H1 (cell line): ENCODE data around the gene ABCC6.

ENCODE experiments used
- EZH2 ChIP-seq: fragments of 200-600 bp; sonication (generic); IDR thresholded peaks from 2 replicates; pipeline ENCODE4 v1.7.1; 2012; ENCODE audit warnings: low read depth, mild to moderate bottlenecking, moderate library complexity, low read length, inconsistent platforms; ENCODE audit not compliant: severe bottlenecking
- JUND ChIP-seq: IDR thresholded peaks from 2 replicates; pipeline ENCODE4 v1.6.1; 2011; ENCODE audit warnings: mild to moderate bottlenecking, improper control_type of control experiment, low read length
- KDM1A ChIP-seq: fragments of 200-600, 300-600 bp; sonication (generic); IDR thresholded peaks from 2 replicates; pipeline ENCODE4 v1.7.1; 2016; ENCODE audit warnings: mild to moderate bottlenecking, low read length, borderline replicate concordance
- POLR2AphosphoS5 ChIP-seq: IDR thresholded peaks from 2 replicates; pipeline ENCODE4 v1.6.1; 2011; ENCODE audit warnings: low read depth, low read length
- RAD21 ChIP-seq, 2 experiments: IDR thresholded peaks in 1 of 2; conservative IDR thresholded peaks in 1 of 2; 2 replicates each; pipeline ENCODE4 v1.6.1; 2011; ENCODE audit warnings: low read depth in 2 of 2, low read length in 2 of 2, improper control_type of control experiment in 1 of 2, inconsistent platforms in 1 of 2, mild to moderate bottlenecking in 1 of 2, moderate library complexity in 1 of 2
- RFX5 ChIP-seq: IDR thresholded peaks from 2 replicates; pipeline ENCODE4 v1.6.1; 2011; ENCODE audit warnings: low read depth, low read length, improper control_type of control experiment, borderline replicate concordance
- SIN3A ChIP-seq, 2 experiments: IDR thresholded peaks in 1 of 2; conservative IDR thresholded peaks in 1 of 2; 2 replicates each; pipeline ENCODE4 v1.6.1; 2011 to 2012; ENCODE audit warnings: low read length in 2 of 2, improper control_type of control experiment in 1 of 2, low read depth in 1 of 2, mild to moderate bottlenecking in 1 of 2
- SIRT6 ChIP-seq: IDR thresholded peaks from one replicate; pipeline ENCODE4 v1.7.1; 2012; ENCODE audit warnings: low read length, inconsistent platforms
- SP4 ChIP-seq: IDR thresholded peaks from 2 replicates; pipeline ENCODE4 v1.6.1; 2012; ENCODE audit warnings: low read length, inconsistent platforms
- TBP ChIP-seq: IDR thresholded peaks from 2 replicates; pipeline ENCODE4 v1.6.1; 2011; ENCODE audit warnings: low read depth, low read length, improper control_type of control experiment
- YY1 ChIP-seq: IDR thresholded peaks from 2 replicates; pipeline ENCODE4 v1.6.1; 2011; ENCODE audit warnings: low read depth, mild to moderate bottlenecking, low read length
- TF ChIP-seq, protein P1 (sequence below): IDR thresholded peaks from 2 replicates; pipeline ENCODE4 v1.6.1; 2011; ENCODE audit warnings: low read length, improper control_type of control experiment
- TF ChIP-seq, protein P2 (sequence below), 3 experiments: IDR thresholded peaks; 1 replicate in 2 of 3; 2 replicates in 1 of 3; pipeline versions ENCODE4 v1.5.1 to v1.6.1; 2011; ENCODE audit warnings: low read length in 3 of 3, mild to moderate bottlenecking in 3 of 3, inconsistent platforms in 2 of 3, low read depth in 1 of 3, moderate library complexity in 1 of 3; ENCODE audit not compliant: insufficient read depth in 1 of 3; ENCODE audit errors: control extremely low read depth in 1 of 3

- TF ChIP-seq SIN3A (conservative IDR thresholded peaks at IDR 0.05 in 1 of 2, IDR thresholded peaks at IDR 0.05 in 1 of 2; ENCODE audit: low read depth in 1 of 2, low read length in 2 of 2), result no peak
- TF ChIP-seq, protein P1, sequence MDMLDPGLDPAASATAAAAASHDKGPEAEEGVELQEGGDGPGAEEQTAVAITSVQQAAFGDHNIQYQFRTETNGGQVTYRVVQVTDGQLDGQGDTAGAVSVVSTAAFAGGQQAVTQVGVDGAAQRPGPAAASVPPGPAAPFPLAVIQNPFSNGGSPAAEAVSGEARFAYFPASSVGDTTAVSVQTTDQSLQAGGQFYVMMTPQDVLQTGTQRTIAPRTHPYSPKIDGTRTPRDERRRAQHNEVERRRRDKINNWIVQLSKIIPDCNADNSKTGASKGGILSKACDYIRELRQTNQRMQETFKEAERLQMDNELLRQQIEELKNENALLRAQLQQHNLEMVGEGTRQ, result no peak
- TF ChIP-seq YY1, result no peak
- TF ChIP-seq, protein P2, sequence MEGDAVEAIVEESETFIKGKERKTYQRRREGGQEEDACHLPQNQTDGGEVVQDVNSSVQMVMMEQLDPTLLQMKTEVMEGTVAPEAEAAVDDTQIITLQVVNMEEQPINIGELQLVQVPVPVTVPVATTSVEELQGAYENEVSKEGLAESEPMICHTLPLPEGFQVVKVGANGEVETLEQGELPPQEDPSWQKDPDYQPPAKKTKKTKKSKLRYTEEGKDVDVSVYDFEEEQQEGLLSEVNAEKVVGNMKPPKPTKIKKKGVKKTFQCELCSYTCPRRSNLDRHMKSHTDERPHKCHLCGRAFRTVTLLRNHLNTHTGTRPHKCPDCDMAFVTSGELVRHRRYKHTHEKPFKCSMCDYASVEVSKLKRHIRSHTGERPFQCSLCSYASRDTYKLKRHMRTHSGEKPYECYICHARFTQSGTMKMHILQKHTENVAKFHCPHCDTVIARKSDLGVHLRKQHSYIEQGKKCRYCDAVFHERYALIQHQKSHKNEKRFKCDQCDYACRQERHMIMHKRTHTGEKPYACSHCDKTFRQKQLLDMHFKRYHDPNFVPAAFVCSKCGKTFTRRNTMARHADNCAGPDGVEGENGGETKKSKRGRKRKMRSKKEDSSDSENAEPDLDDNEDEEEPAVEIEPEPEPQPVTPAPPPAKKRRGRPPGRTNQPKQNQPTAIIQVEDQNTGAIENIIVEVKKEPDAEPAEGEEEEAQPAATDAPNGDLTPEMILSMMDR (IDR thresholded peaks at IDR 0.05; ENCODE audit: control extremely low read depth in 1 of 3, insufficient read depth in 1 of 3, low read depth in 1 of 3, low read length in 3 of 3), result no peak
- no peak for TF ChIP-seq POLR2AphosphoS5
- no peak for TF ChIP-seq TBP
- TF ChIP-seq RFX5, result no peak
- TF ChIP-seq SP4, result no peak
- TF ChIP-seq RAD21 (IDR thresholded peaks at IDR 0.05 in 1 of 2, conservative IDR thresholded peaks at IDR 0.05 in 1 of 2; ENCODE audit: low read depth in 2 of 2, low read length in 2 of 2), result no peak
- TF ChIP-seq JUND, result no peak
- no peak for TF ChIP-seq SIRT6
- no peak for TF ChIP-seq EZH2
- no peak for TF ChIP-seq KDM1A
Measured at GRCh38 chr16:16100631-16101030, 122.7 kb downstream of the ABCC6 start.
